ENCODE data around the gene MMP20. TPM values are rescaled to one million over a fixed set of nuclear protein-coding genes. Genes with fewer than 3 reads are reported as not detected.

MMP20 gene
- total RNA-seq, 1 donor from 2014 or later, result not detected

DNA sequence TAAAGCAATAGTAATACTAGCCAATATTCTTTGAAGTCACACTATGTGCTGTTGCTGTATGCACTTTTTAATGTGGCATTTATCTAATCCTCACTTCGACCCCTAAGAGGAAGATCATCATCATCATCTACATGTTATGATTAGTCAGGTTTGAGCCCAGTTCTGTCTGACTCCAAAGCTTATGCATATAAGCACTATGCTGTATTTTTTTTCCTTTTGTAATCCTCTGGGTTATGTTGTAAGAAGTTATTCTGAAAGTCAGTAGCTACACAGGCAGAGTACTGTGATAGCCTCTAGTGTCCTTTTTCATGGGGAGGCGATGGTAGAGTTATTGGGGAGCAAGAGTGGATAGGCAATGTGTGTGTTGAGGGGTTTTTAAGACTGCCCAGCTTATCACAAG lies 11.1 kb downstream of the MMP20 start:
- no peak for TF ChIP-seq EZH2 (IDR thresholded peaks at IDR 0.05; ENCODE audit: insufficient read depth, low read length)
- TF ChIP-seq, protein P1, sequence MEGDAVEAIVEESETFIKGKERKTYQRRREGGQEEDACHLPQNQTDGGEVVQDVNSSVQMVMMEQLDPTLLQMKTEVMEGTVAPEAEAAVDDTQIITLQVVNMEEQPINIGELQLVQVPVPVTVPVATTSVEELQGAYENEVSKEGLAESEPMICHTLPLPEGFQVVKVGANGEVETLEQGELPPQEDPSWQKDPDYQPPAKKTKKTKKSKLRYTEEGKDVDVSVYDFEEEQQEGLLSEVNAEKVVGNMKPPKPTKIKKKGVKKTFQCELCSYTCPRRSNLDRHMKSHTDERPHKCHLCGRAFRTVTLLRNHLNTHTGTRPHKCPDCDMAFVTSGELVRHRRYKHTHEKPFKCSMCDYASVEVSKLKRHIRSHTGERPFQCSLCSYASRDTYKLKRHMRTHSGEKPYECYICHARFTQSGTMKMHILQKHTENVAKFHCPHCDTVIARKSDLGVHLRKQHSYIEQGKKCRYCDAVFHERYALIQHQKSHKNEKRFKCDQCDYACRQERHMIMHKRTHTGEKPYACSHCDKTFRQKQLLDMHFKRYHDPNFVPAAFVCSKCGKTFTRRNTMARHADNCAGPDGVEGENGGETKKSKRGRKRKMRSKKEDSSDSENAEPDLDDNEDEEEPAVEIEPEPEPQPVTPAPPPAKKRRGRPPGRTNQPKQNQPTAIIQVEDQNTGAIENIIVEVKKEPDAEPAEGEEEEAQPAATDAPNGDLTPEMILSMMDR (IDR thresholded peaks at IDR 0.05; ENCODE audit: insufficient read depth, low read depth, low read length), result no peak
- no peak for FAIRE-seq
- Histone ChIP-seq H3K4me3 (ENCODE audit: insufficient read depth, low read depth, low read length) (no peak overlapping the region), H3K9ac (ENCODE audit: low read length) (no peak overlapping the region), H3K27me3 (ENCODE audit: insufficient read depth, low read length) (no peaks in the 10 kb centered on the region), H3K36me3 (ENCODE audit: insufficient read depth, low read length) (no peaks in the 10 kb centered on the region), H4K20me1 (ENCODE audit: insufficient read depth, low read length) (no peaks in the 10 kb centered on the region), H2AFZ (ENCODE audit: low read depth, low read length) (no peak overlapping the region), H3K4me1 (ENCODE audit: insufficient read depth, low read length) (no peaks in the 10 kb centered on the region), H3K4me2 (ENCODE audit: low read length) (no peak overlapping the region), H3K79me2 (ENCODE audit: insufficient read depth, low read length) (no peaks in the 10 kb centered on the region), H3K9me3 (ENCODE audit: insufficient read depth, low read depth, low read length) (no peaks in the 10 kb centered on the region), H3K27ac (ENCODE audit: low read depth, low read length) (no peak overlapping the region)
- Mint-ChIP-seq H3K9me3 (ENCODE audit: unreplicated experiment) (no peaks in the 10 kb centered on the region), H3K27me3 (ENCODE audit: low read depth, unreplicated experiment) (no peaks in the 10 kb centered on the region), H3K4me1 (ENCODE audit: low read depth, unreplicated experiment) (peaks cover 5% of the 10 kb centered on the region), H3K36me3 (ENCODE audit: low read depth, unreplicated experiment) (no peaks in the 10 kb centered on the region), H3K27ac (ENCODE audit: unreplicated experiment) (no peak overlapping the region), H3K4me3 (ENCODE audit: unreplicated experiment) (no peak overlapping the region)
- DNase-seq (ENCODE audit: low read depth), result no peak

DNA sequence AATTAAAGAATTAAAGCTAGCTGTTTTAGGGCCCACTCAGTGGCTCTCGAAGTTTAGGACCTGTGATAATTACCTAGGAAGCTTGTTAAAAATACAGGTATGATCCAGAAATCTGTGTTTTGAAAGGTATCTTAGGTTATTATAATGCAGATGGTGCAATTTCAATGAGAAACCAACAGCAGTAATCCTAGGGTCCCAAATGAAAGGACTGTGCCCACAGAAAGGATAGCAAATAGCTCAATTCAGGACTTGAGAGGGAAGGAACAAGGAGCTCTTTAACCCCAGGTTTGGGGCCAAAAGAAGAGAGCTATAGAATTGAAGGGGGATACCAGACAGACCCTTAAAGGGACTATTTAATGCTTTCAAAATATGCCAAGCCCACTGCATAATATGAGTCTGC lies 11.7 kb downstream of the MMP20 start:
- DNase-seq (ENCODE audit: low read depth) (no peak), FAIRE-seq (no peak)
- no peak overlapping the region for H3K4me2 ChIP-seq (ENCODE audit: low read length)
- H2AFZ ChIP-seq (ENCODE audit: low read depth, low read length), result peak overlapping the region; percentile 78
- no peaks in the 10 kb centered on the region for H3K27me3 Mint-ChIP-seq (ENCODE audit: low read depth, unreplicated experiment)
- no peaks in the 10 kb centered on the region for H3K9me3 Mint-ChIP-seq (ENCODE audit: unreplicated experiment)
- no peak overlapping the region for H3K9ac ChIP-seq (ENCODE audit: low read length)
- no peaks in the 10 kb centered on the region for H3K79me2 ChIP-seq (ENCODE audit: insufficient read depth, low read length)
- H3K4me1 Mint-ChIP-seq (ENCODE audit: low read depth, unreplicated experiment), result peaks cover 5% of the 10 kb centered on the region
- no peaks in the 10 kb centered on the region for H4K20me1 ChIP-seq (ENCODE audit: insufficient read depth, low read length)
- H3K4me3 ChIP-seq (ENCODE audit: insufficient read depth, low read depth, low read length), result no peak overlapping the region
- H3K36me3 ChIP-seq (ENCODE audit: insufficient read depth, low read length), result no peaks in the 10 kb centered on the region
- no peak overlapping the region for H3K27ac Mint-ChIP-seq (ENCODE audit: unreplicated experiment)
- H3K4me1 ChIP-seq (ENCODE audit: insufficient read depth, low read length), result no peaks in the 10 kb centered on the region
- TF ChIP-seq EZH2 (IDR thresholded peaks at IDR 0.05; ENCODE audit: insufficient read depth, low read length), result no peak
- TF ChIP-seq, protein P1 (IDR thresholded peaks at IDR 0.05; ENCODE audit: insufficient read depth, low read depth, low read length), result no peak
- no peak overlapping the region for H3K27ac ChIP-seq (ENCODE audit: low read depth, low read length)
- no peaks in the 10 kb centered on the region for H3K36me3 Mint-ChIP-seq (ENCODE audit: low read depth, unreplicated experiment)
- no peaks in the 10 kb centered on the region for H3K9me3 ChIP-seq (ENCODE audit: insufficient read depth, low read depth, low read length)
- H3K4me3 Mint-ChIP-seq (ENCODE audit: unreplicated experiment), result no peak overlapping the region
- H3K27me3 ChIP-seq (ENCODE audit: insufficient read depth, low read length), result no peaks in the 10 kb centered on the region

DNA sequence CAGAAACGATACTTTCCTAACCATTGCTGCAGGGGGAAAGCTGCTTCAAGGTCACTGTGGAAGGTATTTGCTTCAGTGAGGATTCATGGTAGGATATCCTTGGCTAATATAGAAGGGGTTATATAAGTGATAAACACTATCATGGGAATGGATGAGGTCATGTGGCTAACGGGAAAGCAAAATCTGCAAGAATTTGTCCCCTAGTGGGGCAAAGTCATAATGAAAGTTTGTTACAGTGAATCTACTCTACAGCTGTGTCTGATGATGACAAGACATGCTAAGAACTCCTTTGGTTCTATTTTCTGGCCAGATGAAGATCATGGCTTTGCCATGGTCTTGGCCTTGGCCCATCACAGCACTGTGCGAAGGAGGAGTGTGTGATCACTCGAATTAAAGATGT lies 13.8 kb downstream of the MMP20 start:
- H3K9ac ChIP-seq (ENCODE audit: low read length), result no peak overlapping the region
- no peaks in the 10 kb centered on the region for H3K27me3 ChIP-seq (ENCODE audit: insufficient read depth, low read length)
- H3K79me2 ChIP-seq (ENCODE audit: insufficient read depth, low read length), result no peaks in the 10 kb centered on the region
- H3K27ac ChIP-seq (ENCODE audit: low read depth, low read length), result no peak overlapping the region
- H3K4me3 ChIP-seq (ENCODE audit: insufficient read depth, low read depth, low read length), result no peak overlapping the region
- FAIRE-seq (no peak), DNase-seq (ENCODE audit: low read depth) (no peak)
- Mint-ChIP-seq H3K4me1 (ENCODE audit: low read depth, unreplicated experiment) (peaks cover 5% of the 10 kb centered on the region), H3K36me3 (ENCODE audit: low read depth, unreplicated experiment) (no peaks in the 10 kb centered on the region), H3K4me3 (ENCODE audit: unreplicated experiment) (no peak overlapping the region), H3K9me3 (ENCODE audit: unreplicated experiment) (peaks cover 4% of the 10 kb centered on the region), H3K27ac (ENCODE audit: unreplicated experiment) (no peak overlapping the region), H3K27me3 (ENCODE audit: low read depth, unreplicated experiment) (no peaks in the 10 kb centered on the region)
- no peaks in the 10 kb centered on the region for H3K36me3 ChIP-seq (ENCODE audit: insufficient read depth, low read length)
- H3K4me2 ChIP-seq (ENCODE audit: low read length), result no peak overlapping the region
- no peaks in the 10 kb centered on the region for H4K20me1 ChIP-seq (ENCODE audit: insufficient read depth, low read length)
- no peaks in the 10 kb centered on the region for H3K4me1 ChIP-seq (ENCODE audit: insufficient read depth, low read length)
- TF ChIP-seq, protein P1 (IDR thresholded peaks at IDR 0.05; ENCODE audit: insufficient read depth, low read depth, low read length), result no peak
- no peak for TF ChIP-seq EZH2 (IDR thresholded peaks at IDR 0.05; ENCODE audit: insufficient read depth, low read length)
- no peak overlapping the region for H2AFZ ChIP-seq (ENCODE audit: low read depth, low read length)
- H3K9me3 ChIP-seq (ENCODE audit: insufficient read depth, low read depth, low read length), result no peaks in the 10 kb centered on the region

Data from astrocyte (in vitro differentiated cells and primary cell).